ENCODE data around the gene PCDH9.
A peak's percentile ranks its signal among the peaks of the same experiment; 100 is the strongest.

The PCDH9 gene

GRCh38 chr13:66714795-66715194 lies 515.3 kb downstream of the PCDH9 start:
- DNase-seq: peak; percentile 17

GRCh38 chr13:66704110-66704509 lies 526.0 kb downstream of the PCDH9 start:
- DNase-seq: no peak

GRCh38 chr13:66703597-66703996 lies 526.5 kb downstream of the PCDH9 start:
- DNase-seq: no peak

- no peak for DNase-seq
Measured at GRCh38 chr13:66700117-66700601, 530.0 kb downstream of the PCDH9 start.

- no peak for DNase-seq
Measured at GRCh38 chr13:66693656-66694055, 536.5 kb downstream of the PCDH9 start.

- no peak for DNase-seq
Measured at GRCh38 chr13:66691149-66691548, 539.0 kb downstream of the PCDH9 start.

GRCh38 chr13:66689628-66690027 lies 540.5 kb downstream of the PCDH9 start:
- peak; percentile 43 for DNase-seq

- peak; percentile 42 for DNase-seq
Measured at GRCh38 chr13:66689037-66689619, 541.0 kb downstream of the PCDH9 start.

- DNase-seq: no peak
Measured at GRCh38 chr13:66681403-66681802, 548.7 kb downstream of the PCDH9 start.

- DNase-seq: no peak
Measured at GRCh38 chr13:66680031-66680430, 550.1 kb downstream of the PCDH9 start.

- no peak for DNase-seq
Measured at GRCh38 chr13:66675620-66676019, 554.5 kb downstream of the PCDH9 start.

- DNase-seq: peak; percentile 74
Measured at GRCh38 chr13:66673401-66673800, 556.7 kb downstream of the PCDH9 start.

GRCh38 chr13:66665991-66666390 lies 564.1 kb downstream of the PCDH9 start:
- DNase-seq: peak; percentile 64

- no peak for DNase-seq
Measured at GRCh38 chr13:66663711-66664110, 566.4 kb downstream of the PCDH9 start.

GRCh38 chr13:66663206-66663605 lies 566.9 kb downstream of the PCDH9 start:
- DNase-seq: no peak

GRCh38 chr13:66661336-66661735 lies 568.8 kb downstream of the PCDH9 start:
- no peak for DNase-seq

GRCh38 chr13:66660468-66660813 lies 569.7 kb downstream of the PCDH9 start:
- no peak for DNase-seq

GRCh38 chr13:66659701-66660467 lies 570.3 kb downstream of the PCDH9 start:
- peak; percentile 75 for DNase-seq

GRCh38 chr13:66659286-66659685 lies 570.9 kb downstream of the PCDH9 start:
- no peak for DNase-seq

- peak; percentile 96 for DNase-seq
Measured at GRCh38 chr13:66657165-66657881, 572.8 kb downstream of the PCDH9 start.

GRCh38 chr13:66655847-66656454 lies 574.2 kb downstream of the PCDH9 start:
- no peak for DNase-seq

GRCh38 chr13:66644855-66645460 lies 585.2 kb downstream of the PCDH9 start:
- no peak for DNase-seq

- no peak for DNase-seq
Measured at GRCh38 chr13:66640231-66640630, 589.9 kb downstream of the PCDH9 start.
